LNCaP clone FGC (cell line): Measurements from ENCODE around the gene RRP15.

Experiments used
- DNase-seq: peaks from one replicate; pipeline ENCODE4 v3.0.0-alpha.2; 2011; ENCODE audit warnings: low read depth
- H3K4me3 ChIP-seq: 2 replicates; pipeline ENCODE4 v1.5.1; 2011; ENCODE audit warnings: mild to moderate bottlenecking, low read depth, low read length, control low read depth
- CTCF ChIP-seq: IDR thresholded peaks from 2 replicates; pipeline ENCODE4 v1.5.1; 2012; ENCODE audit warnings: mild to moderate bottlenecking; ENCODE audit not compliant: control insufficient read depth, insufficient read depth; ENCODE audit errors: extremely low read depth

Gene RRP15

GRCh38 chr1:218284917-218285635 lies at the start of gene RRP15:
Gene RRP15, plus strand, starts transcription at chr1:218285293. Its CDS starts 24 bp downstream, at chr1:218285317.
- no peak for TF ChIP-seq CTCF
- peak within 1 kb of the TSS; percentile 99 for H3K4me3 ChIP-seq
- peak; percentile 81 for DNase-seq

- no peak for TF ChIP-seq CTCF
Measured at GRCh38 chr1:218242171-218242570, 42.9 kb upstream of the RRP15 start.

GRCh38 chr1:218247339-218247738 lies 37.8 kb upstream of the RRP15 start:
- no peak overlapping the region for H3K4me3 ChIP-seq
- no peak for DNase-seq
- no peak for TF ChIP-seq CTCF

More at GRCh38 chr1:218242171-218242570, 42.9 kb upstream of the RRP15 start:
- DNase-seq = no peak
- H3K4me3 ChIP-seq = no peak overlapping the region

GRCh38 chr1:218249338-218250140 lies 35.6 kb upstream of the RRP15 start:
- TF ChIP-seq CTCF = no peak
- no peak for DNase-seq
- no peak overlapping the region for H3K4me3 ChIP-seq

GRCh38 chr1:218250492-218250891 lies 34.6 kb upstream of the RRP15 start:
- no peak overlapping the region for H3K4me3 ChIP-seq
- TF ChIP-seq CTCF = no peak
- DNase-seq = no peak

GRCh38 chr1:218254296-218254946 lies 30.7 kb upstream of the RRP15 start:
- no peak for DNase-seq
- TF ChIP-seq CTCF = no peak
- no peak overlapping the region for H3K4me3 ChIP-seq
